Stimulated activated naive CD8-positive, alpha-beta T cell treated with anti-CD3 and anti-CD28 coated beads, Interleukin-15, amount 100 ng/mL, for 72 hours (primary cell): Measurements from ENCODE around the gene METRNL.

ENCODE experiments used
- ATAC-seq: fragments of 150-1000 bp; cut with Tn5 transposase; 2 replicates; pipeline ENCODE4 v1.10.0; 2021; ENCODE audit warnings: mild to moderate bottlenecking, moderate library complexity
- DNase-seq, 2 donors: peaks; one replicate each; pipeline ENCODE4 v3.0.0; 2021 to 2022
- H3K27ac Mint-ChIP-seq, 2 donors: one replicate each; pipeline ENCODE4 v1.8.0; 2022; ENCODE audit warnings: mild to moderate bottlenecking in 2 of 2, mixed read lengths in 2 of 2, moderate library complexity in 2 of 2
- H3K27me3 Mint-ChIP-seq: one replicate; pipeline ENCODE4 v1.8.0; 2022; ENCODE audit warnings: mixed read lengths
- H3K4me1 Mint-ChIP-seq: one replicate; pipeline ENCODE4 v1.8.0; 2022; ENCODE audit warnings: mild to moderate bottlenecking, mixed read lengths
- H3K4me3 Mint-ChIP-seq, 2 donors: one replicate each; pipeline ENCODE4 v1.8.0; 2022; ENCODE audit warnings: mild to moderate bottlenecking in 2 of 2, mixed read lengths in 2 of 2, moderate library complexity in 1 of 2
- H3K9me3 Mint-ChIP-seq, 2 donors: one replicate each; pipeline ENCODE4 v1.8.0; 2022; ENCODE audit warnings: mixed read lengths in 2 of 2

METRNL gene

DNA sequence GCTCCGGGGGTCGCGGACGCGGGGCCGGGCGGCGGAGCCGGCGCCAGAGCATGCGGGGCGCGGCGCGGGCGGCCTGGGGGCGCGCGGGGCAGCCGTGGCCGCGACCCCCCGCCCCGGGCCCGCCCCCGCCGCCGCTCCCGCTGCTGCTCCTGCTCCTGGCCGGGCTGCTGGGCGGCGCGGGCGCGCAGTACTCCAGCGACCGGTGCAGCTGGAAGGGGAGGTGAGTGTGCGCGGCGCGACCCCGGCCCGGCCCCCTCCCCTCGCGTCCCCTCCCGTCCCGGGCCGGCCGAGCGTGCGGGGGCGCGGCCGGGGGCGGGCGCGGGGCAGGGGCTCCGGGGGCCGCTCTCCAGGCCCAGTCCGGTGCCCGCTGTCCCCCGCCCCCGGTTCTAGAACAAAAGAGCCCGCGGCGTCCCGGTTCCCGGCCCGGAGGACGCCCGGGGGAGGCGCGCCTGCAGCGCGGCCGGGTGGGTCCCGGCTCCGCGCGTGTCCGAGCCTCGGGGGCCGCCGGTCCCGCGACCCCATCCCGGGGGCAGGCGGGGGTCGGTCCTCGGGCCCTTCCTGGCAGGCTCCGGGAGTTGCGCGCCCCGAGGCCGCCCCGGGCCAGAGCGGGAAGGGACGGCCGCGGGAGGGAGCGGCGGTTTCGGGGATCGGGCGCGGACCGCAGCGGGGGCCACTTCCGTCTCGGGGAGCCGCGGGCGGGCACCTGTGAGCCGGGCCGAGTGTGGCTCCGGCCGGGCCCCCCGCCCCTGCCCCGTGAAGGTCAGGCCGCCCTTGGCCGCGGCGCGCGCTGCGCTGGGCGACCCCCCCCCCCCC, 563 bp downstream of the METRNL start:
- peaks cover 38% of the 10 kb centered on the region for H3K4me1 Mint-ChIP-seq
- no peak for DNase-seq
- H3K27ac Mint-ChIP-seq: no peak overlapping the region
- no peaks in the 10 kb centered on the region for H3K9me3 Mint-ChIP-seq
- no peak overlapping the region for H3K4me3 Mint-ChIP-seq
- no peak for ATAC-seq
- H3K27me3 Mint-ChIP-seq: peaks cover 30% of the 10 kb centered on the region

DNA sequence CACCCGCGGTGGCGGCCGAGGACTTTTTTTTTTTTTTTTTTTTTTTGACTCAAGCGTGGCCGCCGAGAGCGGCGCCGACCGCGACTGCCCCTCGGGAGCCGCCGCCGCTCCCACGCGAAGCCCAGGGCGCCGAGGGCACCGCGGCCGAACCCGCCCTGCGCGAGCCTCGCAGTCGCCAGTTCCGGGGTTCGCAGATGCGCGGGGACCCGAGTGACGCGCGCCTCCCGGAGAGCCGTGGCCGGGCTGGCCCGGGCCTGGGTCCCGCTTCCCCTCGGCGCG, 1.1 kb downstream of the METRNL start:
- H3K27me3 Mint-ChIP-seq: peaks cover 30% of the 10 kb centered on the region
- DNase-seq (no peak), ATAC-seq (no peak)
- H3K27ac Mint-ChIP-seq: no peak overlapping the region
- no peak overlapping the region for H3K4me3 Mint-ChIP-seq
- H3K9me3 Mint-ChIP-seq: no peaks in the 10 kb centered on the region
- H3K4me1 Mint-ChIP-seq: peaks cover 39% of the 10 kb centered on the region

DNA sequence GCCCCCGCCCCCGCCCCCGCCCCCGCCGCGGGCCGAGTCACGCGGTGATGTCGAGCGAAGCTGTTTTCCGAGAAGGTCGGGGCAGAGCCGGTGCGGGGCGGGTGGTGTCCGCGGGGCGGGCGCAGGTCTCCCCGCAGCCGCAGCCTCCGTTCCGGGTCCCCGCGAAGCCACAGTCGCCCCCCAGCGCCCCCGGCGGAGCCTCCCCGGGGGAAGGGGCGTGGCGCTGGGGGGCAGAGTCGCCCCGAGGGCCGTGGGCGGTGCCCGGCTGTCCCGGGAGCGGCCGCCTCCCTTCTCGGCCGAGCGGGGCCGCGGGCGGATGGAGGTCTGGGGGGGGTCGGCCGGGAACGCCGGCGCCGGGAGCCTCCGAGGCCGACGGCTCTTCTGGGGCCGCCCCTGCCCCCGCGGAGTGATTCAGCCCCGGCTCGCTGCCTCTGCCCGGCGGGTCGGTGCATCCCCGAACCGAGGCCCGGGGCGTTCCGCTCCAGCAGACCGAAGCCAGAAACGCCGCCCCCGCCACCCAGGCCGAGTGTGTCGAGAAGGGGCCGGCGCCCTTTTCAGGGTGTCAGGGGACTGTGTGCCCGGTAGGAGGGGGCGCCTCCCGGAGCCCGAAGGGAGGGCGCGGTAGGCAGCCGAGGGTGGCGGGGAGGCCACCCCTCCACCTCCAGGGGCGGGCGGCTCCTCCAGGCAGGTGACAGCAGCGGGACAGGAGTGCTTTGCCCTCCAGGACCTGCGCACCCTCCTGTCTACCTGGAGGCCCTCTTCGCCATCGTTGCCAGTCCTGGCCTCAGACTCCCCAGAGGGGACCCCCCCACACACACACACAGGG, 1.7 kb downstream of the METRNL start:
- Mint-ChIP-seq H3K27me3 (peaks cover 30% of the 10 kb centered on the region), H3K4me1 (peaks cover 39% of the 10 kb centered on the region), H3K9me3 (no peaks in the 10 kb centered on the region), H3K27ac (peak overlapping the region in 1 of 2 donors; percentile 83), H3K4me3 (peak overlapping the region; percentile 80 to 82)
- ATAC-seq: peak; percentile 22
- DNase-seq: peak; percentile 52 to 78

DNA sequence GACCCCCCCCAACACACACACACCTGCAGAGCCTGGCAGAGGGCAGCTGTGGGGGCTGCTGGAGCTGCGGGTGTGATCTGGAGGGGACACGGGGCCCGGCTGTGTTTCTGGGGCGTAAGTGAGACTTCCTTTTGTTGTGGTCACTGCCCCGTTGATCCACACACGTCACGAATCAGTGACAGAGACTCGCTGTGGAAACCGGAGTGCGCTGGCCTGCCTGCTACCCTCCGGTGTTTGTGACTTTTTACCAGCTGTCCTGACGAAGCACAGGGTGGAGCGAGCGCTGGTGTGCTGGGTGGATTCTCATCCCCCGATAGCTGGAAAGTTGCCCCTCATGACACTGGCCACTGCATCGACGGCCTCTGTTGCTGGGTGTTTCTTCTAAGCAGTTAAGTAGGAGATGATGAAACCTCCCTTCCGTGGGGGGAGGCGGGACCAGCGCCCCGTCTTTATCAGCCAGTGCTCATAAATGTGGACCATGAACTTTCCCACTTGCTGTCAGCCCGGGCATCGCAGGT, 2.3 kb downstream of the METRNL start:
- H3K27ac Mint-ChIP-seq: peak overlapping the region in 1 of 2 donors; percentile 83
- no peak for ATAC-seq
- H3K4me1 Mint-ChIP-seq: peaks cover 39% of the 10 kb centered on the region

DNA sequence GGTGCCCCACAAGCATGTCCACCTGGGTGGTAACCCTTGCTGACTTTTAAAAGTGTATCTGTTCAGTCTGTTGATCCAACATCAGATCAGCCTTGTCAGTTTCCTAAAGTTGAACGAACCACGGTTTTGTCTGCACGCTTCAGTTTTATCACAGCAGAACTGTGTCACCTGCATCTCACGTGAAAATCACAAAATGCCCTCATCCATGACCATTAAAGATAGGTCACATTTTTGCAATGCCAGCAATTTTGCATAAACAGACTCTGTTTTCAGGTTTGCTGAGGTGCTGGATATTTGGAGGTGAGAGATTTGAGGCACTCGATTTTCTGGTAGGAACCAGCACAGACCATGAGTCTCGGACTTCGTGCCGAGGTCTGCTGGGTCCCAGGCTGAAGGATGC, 3.0 kb downstream of the METRNL start:
- peak overlapping the region; percentile 29 to 48 for H3K27ac Mint-ChIP-seq
- H3K9me3 Mint-ChIP-seq: no peaks in the 10 kb centered on the region
- peak overlapping the region; percentile 80 to 82 for H3K4me3 Mint-ChIP-seq
- peaks cover 29% of the 10 kb centered on the region for H3K27me3 Mint-ChIP-seq
- no peak for ATAC-seq
- peaks cover 39% of the 10 kb centered on the region for H3K4me1 Mint-ChIP-seq
- DNase-seq: no peak

More for the DNA sequence above, 2.3 kb downstream of the METRNL start:
- no peak for DNase-seq
- Mint-ChIP-seq H3K9me3 (no peaks in the 10 kb centered on the region), H3K27me3 (peaks cover 30% of the 10 kb centered on the region), H3K4me3 (peak overlapping the region; percentile 80 to 82)

DNA sequence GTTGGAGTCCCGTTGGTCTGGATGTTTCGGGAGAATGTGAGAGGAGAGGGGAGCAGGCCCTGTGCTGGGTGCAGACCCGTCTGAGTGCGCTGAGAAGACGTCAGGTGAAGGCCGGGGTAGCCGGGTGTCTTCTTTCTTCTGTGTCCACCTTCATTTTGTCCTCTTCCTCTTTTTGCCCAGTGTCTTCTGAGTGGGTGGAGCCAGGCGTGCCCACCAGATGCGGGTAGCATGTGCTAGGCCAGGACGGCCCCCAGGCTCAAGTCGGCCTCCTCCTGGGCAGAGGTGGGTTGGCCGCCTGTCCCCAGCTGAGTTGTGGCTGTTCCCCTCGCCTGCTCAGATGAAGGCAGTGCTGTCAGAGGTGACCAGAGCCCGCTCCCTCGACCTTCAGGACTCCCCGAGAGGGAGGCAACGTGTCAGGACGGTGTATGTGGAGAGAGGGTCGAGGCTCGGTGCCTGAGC, 3.5 kb downstream of the METRNL start:
- Mint-ChIP-seq H3K4me1 (peaks cover 39% of the 10 kb centered on the region), H3K9me3 (no peaks in the 10 kb centered on the region), H3K27me3 (peaks cover 23% of the 10 kb centered on the region), H3K27ac (peak overlapping the region in 1 of 2 donors; percentile 93), H3K4me3 (peak overlapping the region; percentile 80 to 82)
- no peak for ATAC-seq
- DNase-seq: no peak

DNA sequence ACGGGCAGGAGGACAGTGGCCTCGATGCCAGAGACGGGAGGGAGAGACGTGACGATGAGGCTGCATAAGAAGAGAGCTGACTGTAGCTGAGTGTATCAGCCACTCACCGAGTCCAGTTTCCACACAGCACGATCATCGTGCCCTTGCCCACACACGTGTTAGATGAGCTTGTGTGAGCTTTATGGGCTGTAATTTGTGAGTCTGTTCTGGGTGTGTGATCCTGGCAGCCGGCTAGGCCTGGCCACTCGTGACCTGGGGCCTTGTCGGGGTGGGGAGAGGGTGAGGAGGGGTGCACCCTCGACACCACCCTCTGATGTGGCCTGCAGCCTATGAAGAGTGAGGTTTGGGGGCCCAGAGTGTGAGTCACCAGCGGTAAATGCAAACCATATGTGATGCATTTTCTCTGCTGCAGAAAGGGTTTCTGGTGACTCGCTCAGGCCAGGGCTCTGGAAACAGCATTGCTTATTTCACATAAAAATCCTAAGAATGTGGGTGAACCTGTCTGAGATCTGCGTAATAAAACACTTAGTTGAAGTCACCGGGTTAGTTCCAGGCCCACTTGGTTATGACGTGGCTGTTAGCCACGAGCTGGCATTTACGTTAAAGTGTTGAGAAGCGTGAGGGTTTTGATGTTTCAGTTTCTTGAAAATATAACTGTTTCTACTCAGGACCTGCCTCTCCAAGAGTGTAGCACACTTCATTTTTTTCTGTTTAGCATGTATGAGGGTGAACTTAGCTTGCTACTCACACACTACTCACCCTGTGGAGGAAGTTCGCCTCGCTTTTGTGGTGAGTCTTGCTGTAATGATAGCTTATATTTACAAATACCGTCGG, 4.2 kb downstream of the METRNL start:
- Mint-ChIP-seq H3K4me1 (peaks cover 39% of the 10 kb centered on the region), H3K27ac (peak overlapping the region; percentile 20 to 93), H3K4me3 (peak overlapping the region; percentile 80 to 82), H3K27me3 (peaks cover 17% of the 10 kb centered on the region), H3K9me3 (no peaks in the 10 kb centered on the region)
- DNase-seq (peak; percentile 70 to 89), ATAC-seq (peak; percentile 82)

DNA sequence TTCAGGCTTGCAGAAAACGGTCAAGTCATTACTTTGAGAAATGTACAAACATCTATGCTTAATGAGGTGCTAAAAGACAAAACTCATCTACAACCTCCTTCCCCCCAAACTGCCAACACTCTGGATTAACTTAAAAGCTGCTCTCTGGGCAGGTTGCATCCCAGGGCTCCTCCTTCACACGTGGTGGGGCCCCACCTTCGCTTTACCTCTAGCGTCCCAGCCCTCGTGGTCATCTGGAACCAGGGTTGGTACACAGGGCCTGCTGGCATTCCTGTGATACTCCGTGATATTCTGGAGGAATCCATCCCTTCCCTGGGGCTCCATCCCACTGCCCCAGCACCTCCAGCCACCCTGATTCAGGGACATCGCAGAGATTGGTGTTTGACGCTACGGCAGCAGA, 4.8 kb downstream of the METRNL start:
- peak overlapping the region; percentile 80 to 82 for H3K4me3 Mint-ChIP-seq
- H3K4me1 Mint-ChIP-seq: peaks cover 39% of the 10 kb centered on the region
- DNase-seq: no peak
- ATAC-seq: no peak
- no peaks in the 10 kb centered on the region for H3K9me3 Mint-ChIP-seq
- peaks cover 17% of the 10 kb centered on the region for H3K27me3 Mint-ChIP-seq
- H3K27ac Mint-ChIP-seq: peak overlapping the region in 1 of 2 donors; percentile 93

DNA sequence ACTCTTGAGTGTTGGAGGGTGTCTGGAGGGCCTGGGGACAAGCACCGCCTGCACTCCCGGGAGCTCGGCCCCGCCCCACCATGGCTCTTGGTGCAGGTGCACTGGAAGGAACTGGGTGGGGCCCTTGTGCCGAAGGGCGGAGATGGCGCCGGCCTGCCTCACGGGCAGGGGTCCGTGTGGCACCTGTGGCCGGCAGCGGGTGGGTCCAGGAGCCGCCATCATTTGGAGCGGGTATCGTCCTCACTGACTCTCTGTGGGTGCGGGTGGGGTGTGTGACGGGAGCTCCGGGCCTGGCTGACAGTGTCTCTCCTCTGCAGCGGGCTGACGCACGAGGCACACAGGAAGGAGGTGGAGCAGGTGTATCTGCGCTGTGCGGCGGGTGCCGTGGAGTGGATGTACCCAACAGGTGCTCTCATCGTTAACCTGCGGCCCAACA, 5.2 kb downstream of the METRNL start:
- Mint-ChIP-seq H3K27me3 (peaks cover 17% of the 10 kb centered on the region), H3K4me3 (peak overlapping the region; percentile 80 to 82), H3K4me1 (peaks cover 39% of the 10 kb centered on the region), H3K9me3 (no peaks in the 10 kb centered on the region), H3K27ac (no peak overlapping the region)
- no peak for ATAC-seq
- DNase-seq: no peak

DNA sequence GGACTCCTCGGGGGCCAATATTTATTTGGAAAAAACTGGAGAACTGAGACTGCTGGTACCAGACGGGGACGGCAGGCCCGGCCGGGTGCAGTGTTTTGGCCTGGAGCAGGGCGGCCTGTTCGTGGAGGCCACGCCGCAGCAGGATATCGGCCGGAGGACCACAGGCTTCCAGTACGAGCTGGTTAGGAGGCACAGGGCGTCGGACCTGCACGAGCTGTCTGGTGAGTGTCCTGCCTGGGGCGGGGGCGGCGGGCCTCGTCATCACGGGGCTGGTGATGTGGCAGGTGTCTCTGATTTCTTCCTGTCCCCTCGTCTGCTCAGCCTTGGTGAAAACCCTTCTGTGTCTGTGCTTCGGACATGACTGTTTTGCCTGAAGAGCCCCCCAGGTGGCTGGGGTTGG, 5.7 kb downstream of the METRNL start:
- ATAC-seq (no peak), DNase-seq (no peak)
- peaks cover 17% of the 10 kb centered on the region for H3K27me3 Mint-ChIP-seq
- no peak overlapping the region for H3K27ac Mint-ChIP-seq
- H3K4me3 Mint-ChIP-seq: peak overlapping the region in 1 of 2 donors; percentile 82
- H3K4me1 Mint-ChIP-seq: peaks cover 39% of the 10 kb centered on the region
- H3K9me3 Mint-ChIP-seq: no peaks in the 10 kb centered on the region

DNA sequence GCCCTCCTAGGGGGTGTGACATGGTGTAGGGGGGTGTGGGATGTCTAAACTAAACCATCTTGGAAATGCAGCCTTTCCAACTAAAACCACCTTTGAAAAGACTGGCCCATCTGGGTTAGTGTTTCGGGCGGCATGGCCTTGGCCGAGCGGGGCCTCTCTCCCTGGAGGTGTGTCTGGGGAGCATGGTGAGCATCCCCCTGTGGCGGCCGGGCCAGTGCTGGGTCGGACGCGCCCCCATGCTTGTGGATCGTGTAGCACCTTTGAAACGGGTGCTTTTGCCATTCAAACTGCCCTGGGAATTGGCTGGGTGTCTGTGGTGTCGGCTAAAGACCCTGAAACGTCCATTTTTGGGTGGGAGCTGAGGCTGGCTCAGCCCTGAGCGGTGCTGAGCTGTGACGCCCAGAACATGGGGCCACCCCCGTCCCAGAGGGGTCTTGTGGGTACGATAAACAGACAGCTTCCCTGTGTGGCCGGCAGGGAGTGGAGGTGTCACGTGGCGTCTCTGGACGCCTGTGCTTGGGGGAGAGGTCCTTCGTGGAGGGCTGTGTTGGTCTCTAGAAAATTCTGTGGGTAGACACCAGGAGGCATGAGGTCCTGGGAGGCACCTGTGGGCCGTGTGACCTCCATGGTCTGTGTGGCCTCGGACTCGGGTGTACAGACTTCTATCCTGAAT, 6.3 kb downstream of the METRNL start:
- Mint-ChIP-seq H3K27me3 (peaks cover 17% of the 10 kb centered on the region), H3K4me1 (peaks cover 41% of the 10 kb centered on the region), H3K4me3 (no peak overlapping the region), H3K9me3 (no peaks in the 10 kb centered on the region), H3K27ac (no peak overlapping the region)
- ATAC-seq (no peak), DNase-seq (no peak)

DNA sequence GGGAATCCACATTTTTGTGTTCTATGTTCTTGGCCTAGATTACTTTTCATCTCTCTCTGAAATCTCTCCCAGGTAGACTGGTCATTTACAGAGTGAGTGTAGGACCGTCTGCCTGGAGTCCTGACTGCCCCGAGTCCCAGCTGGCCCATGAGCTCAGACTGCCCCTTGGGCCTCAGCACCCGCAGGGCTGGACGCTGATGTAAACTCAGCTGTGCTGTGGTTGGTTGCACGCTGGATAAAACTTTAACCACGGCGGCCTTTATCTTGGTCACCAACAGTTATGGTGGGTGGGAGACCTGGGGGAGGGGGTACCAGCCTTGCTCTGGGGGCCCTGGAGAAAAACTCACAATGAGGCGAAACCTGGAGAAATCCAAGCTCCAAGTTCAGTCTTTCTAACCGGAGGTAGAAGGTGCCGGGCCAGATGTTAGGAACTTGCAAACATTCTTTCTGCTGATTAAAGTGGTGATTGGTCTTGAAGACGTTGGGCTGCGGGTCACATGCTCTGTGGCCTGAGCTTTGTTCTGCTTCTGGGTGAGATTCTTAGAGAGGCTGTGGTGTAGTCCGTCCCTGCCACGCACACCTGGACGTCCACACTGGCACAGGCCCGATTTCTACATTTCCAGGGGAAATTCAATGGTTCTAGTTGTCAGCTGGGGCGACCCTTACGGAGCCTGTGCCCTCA, 6.9 kb downstream of the METRNL start:
- H3K4me1 Mint-ChIP-seq: peaks cover 42% of the 10 kb centered on the region
- ATAC-seq (no peak), DNase-seq (no peak)
- no peak overlapping the region for H3K27ac Mint-ChIP-seq
- peaks cover 14% of the 10 kb centered on the region for H3K27me3 Mint-ChIP-seq
- H3K9me3 Mint-ChIP-seq: no peaks in the 10 kb centered on the region
- H3K4me3 Mint-ChIP-seq: no peak overlapping the region

DNA sequence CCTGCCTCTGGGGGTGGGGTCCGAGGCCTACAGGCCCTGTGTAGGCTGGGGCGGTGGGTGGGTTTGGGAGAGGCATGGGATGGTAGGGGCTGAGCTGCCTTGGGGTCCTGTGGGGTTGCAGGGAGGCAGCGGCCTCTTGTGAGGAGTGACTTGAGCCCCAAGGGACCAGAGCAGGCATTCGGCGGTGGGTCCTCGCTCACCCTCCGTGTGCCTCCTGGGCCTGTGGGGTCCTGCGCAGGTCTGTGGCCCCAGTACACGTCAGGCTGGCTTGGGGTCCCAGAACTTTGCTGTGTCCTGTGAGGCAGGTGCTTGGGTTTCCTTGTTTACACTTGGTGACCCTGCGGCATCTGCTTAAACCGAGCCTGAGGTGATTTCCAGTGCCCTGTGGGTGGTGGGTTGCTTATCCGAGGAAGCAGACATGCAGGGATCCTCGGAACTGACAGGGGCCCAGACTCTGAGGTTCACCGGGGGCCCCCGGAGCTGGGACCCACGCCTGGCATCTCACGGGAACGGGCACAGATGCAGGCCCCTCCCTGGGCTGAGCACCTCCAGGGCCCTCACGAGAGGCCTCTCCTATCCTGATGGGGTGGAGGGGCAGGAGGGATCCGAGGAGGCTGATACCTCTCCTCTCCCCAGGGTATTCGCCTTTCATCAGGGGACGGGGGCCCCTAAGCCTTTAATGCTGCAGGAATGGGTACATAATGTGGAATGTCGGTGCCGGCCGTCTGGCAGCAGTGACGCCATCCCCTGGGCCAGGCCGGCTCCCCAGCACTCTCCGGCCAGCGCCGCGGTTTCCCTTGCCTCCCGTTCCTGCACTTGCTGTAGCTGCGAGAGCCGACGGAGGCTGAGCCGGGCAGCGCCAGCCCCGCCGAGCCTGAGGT, 7.7 kb downstream of the METRNL start:
- DNase-seq: no peak
- H3K9me3 Mint-ChIP-seq: no peaks in the 10 kb centered on the region
- H3K27me3 Mint-ChIP-seq: peaks cover 6% of the 10 kb centered on the region
- no peak overlapping the region for H3K4me3 Mint-ChIP-seq
- H3K4me1 Mint-ChIP-seq: peaks cover 34% of the 10 kb centered on the region
- no peak for ATAC-seq
- H3K27ac Mint-ChIP-seq: no peak overlapping the region
